ENCODE results near the gene LGALS8. TPM values are rescaled to one million over a fixed set of nuclear protein-coding genes. Genes with fewer than 3 reads are reported as not detected.

The LGALS8 gene
- total RNA-seq, 1 experiment from 2014 or later: 221 TPM

DNA sequence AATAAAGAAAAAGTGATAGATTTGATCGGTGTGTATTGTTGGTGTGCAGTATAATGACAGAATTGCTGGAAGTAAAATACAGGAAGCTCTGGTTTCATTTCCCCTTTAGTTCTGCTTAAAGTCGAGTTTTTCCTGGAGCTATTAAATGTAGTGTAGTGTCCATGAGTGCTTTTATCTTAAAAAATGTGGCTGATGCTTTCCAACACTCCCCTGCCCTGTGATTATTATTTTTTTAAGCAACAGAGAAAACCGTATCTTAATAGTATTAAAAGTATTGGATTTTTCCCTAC lies 1.1 kb downstream of the LGALS8 start:
- CTCF ChIA-PET: no interaction called here
- no peak for DNase-seq (ENCODE audit: low read depth, low spot score)
- ATAC-seq: no peak
- Histone ChIP-seq H3K4me1 (ENCODE audit: control insufficient read depth, insufficient read depth, low read length) (peaks cover 45% of the 10 kb centered on the region), H3K36me3 (ENCODE audit: control insufficient read depth, insufficient read depth, low read length) (peaks cover 12% of the 10 kb centered on the region), H3K4me3 (ENCODE audit: low read depth in 2 of 2, low read length in 2 of 2) (peak overlapping the region; percentile 80 to 96), H3K27ac (ENCODE audit: low read length) (peak overlapping the region; percentile 100), H3K27me3 (ENCODE audit: control insufficient read depth, insufficient read depth, low read length) (no peaks in the 10 kb centered on the region), H3K9me3 (ENCODE audit: control insufficient read depth, insufficient read depth, low read depth, low read length) (no peaks in the 10 kb centered on the region)
- no peak for TF ChIP-seq TCF7L2 (IDR thresholded peaks at IDR 0.05; ENCODE audit: low read depth, low read length)
- TF ChIP-seq, protein P1, sequence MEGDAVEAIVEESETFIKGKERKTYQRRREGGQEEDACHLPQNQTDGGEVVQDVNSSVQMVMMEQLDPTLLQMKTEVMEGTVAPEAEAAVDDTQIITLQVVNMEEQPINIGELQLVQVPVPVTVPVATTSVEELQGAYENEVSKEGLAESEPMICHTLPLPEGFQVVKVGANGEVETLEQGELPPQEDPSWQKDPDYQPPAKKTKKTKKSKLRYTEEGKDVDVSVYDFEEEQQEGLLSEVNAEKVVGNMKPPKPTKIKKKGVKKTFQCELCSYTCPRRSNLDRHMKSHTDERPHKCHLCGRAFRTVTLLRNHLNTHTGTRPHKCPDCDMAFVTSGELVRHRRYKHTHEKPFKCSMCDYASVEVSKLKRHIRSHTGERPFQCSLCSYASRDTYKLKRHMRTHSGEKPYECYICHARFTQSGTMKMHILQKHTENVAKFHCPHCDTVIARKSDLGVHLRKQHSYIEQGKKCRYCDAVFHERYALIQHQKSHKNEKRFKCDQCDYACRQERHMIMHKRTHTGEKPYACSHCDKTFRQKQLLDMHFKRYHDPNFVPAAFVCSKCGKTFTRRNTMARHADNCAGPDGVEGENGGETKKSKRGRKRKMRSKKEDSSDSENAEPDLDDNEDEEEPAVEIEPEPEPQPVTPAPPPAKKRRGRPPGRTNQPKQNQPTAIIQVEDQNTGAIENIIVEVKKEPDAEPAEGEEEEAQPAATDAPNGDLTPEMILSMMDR (IDR thresholded peaks at IDR 0.05): no peak
- TF ChIP-seq POLR2AphosphoS5 (IDR thresholded peaks at IDR 0.05; ENCODE audit: low read depth, low read length): no peak
- BruUV-seq (replicated peaks): no TSS peak
- intact Hi-C loops (cut with micrococcal nuclease; ENCODE audit: unreplicated experiment) (loop anchor here (5.0 kb wide), 1 partner anchor 128 kb away; no protein-coding TSS in a partner anchor), in situ Hi-C loops (cut with HindIII; ENCODE audit: low pct_unique_long_range_greater_than_20kb, low sequenced_read_pairs) (no loop called here)
- POLR2A ChIA-PET: no interaction called here

DNA sequence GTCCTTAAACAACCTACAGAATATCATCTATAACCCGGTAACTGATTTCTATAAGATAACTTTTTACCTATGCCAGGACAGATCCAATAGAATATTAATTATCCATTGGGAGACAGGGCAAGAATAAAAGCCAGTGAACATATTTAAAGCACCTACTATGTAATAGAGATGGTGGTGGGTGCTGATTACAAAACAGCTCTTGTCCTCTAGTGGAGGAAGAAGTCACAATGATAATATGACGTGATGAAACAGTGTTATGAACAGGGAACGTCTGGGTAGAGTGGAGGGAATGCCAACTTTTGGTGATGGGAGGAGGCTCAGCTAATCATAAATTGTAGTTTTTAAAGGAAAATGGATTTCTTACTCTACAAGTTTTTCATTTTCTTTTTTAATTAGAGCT lies 2.3 kb downstream of the LGALS8 start:
- ATAC-seq (no peak), DNase-seq (ENCODE audit: low read depth, low spot score) (no peak)
- Histone ChIP-seq H3K36me3 (ENCODE audit: control insufficient read depth, insufficient read depth, low read length) (peaks cover 20% of the 10 kb centered on the region), H3K27me3 (ENCODE audit: control insufficient read depth, insufficient read depth, low read length) (no peaks in the 10 kb centered on the region), H3K4me1 (ENCODE audit: control insufficient read depth, insufficient read depth, low read length) (peaks cover 54% of the 10 kb centered on the region), H3K9me3 (ENCODE audit: control insufficient read depth, insufficient read depth, low read depth, low read length) (no peaks in the 10 kb centered on the region), H3K27ac (ENCODE audit: low read length) (peak overlapping the region; percentile 100), H3K4me3 (ENCODE audit: low read depth in 2 of 2, low read length in 2 of 2) (peak overlapping the region; percentile 80 to 96)
- no TSS peak for BruUV-seq (replicated peaks)
- TF ChIP-seq SIN3A (IDR thresholded peaks at IDR 0.05; ENCODE audit: borderline replicate concordance, insufficient read depth, low read depth, low read length) (no peak), POLR2AphosphoS5 (IDR thresholded peaks at IDR 0.05; ENCODE audit: low read depth, low read length) (no peak), TCF7L2 (IDR thresholded peaks at IDR 0.05; ENCODE audit: low read depth, low read length) (no peak)
- TF ChIP-seq, protein P2, sequence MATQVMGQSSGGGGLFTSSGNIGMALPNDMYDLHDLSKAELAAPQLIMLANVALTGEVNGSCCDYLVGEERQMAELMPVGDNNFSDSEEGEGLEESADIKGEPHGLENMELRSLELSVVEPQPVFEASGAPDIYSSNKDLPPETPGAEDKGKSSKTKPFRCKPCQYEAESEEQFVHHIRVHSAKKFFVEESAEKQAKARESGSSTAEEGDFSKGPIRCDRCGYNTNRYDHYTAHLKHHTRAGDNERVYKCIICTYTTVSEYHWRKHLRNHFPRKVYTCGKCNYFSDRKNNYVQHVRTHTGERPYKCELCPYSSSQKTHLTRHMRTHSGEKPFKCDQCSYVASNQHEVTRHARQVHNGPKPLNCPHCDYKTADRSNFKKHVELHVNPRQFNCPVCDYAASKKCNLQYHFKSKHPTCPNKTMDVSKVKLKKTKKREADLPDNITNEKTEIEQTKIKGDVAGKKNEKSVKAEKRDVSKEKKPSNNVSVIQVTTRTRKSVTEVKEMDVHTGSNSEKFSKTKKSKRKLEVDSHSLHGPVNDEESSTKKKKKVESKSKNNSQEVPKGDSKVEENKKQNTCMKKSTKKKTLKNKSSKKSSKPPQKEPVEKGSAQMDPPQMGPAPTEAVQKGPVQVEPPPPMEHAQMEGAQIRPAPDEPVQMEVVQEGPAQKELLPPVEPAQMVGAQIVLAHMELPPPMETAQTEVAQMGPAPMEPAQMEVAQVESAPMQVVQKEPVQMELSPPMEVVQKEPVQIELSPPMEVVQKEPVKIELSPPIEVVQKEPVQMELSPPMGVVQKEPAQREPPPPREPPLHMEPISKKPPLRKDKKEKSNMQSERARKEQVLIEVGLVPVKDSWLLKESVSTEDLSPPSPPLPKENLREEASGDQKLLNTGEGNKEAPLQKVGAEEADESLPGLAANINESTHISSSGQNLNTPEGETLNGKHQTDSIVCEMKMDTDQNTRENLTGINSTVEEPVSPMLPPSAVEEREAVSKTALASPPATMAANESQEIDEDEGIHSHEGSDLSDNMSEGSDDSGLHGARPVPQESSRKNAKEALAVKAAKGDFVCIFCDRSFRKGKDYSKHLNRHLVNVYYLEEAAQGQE (IDR thresholded peaks at IDR 0.05; ENCODE audit: insufficient read depth in 1 of 2, low read depth in 2 of 2, low read length in 1 of 2): no peak
- TF ChIP-seq, protein P1 (IDR thresholded peaks at IDR 0.05): no peak
- ChIA-PET POLR2A (no interaction called here), CTCF (no interaction called here)
- intact Hi-C loops (cut with micrococcal nuclease; ENCODE audit: unreplicated experiment): no loop called here
- in situ Hi-C loops (cut with HindIII; ENCODE audit: low pct_unique_long_range_greater_than_20kb, low sequenced_read_pairs): no loop called here
